Liver (tissue), 9 donors: ENCODE measurements around the gene IQCK. TPM values are rescaled to one million over a fixed set of nuclear protein-coding genes. Genes with fewer than 3 reads are reported as not detected.

Experiments used
- DNase-seq: peaks from one replicate; pipeline ENCODE4 v3.0.0-alpha.2; 2017; ENCODE audit warnings: low spot score
- H3K27ac ChIP-seq, 2 donors: one replicate each; pipeline ENCODE4 v1.7.0; 2013; ENCODE audit warnings: inconsistent platforms in 2 of 2, low read length in 2 of 2, control low read depth in 1 of 2, low read depth in 1 of 2, mild to moderate bottlenecking in 1 of 2
- H3K27me3 ChIP-seq, 4 donors: one replicate each; pipeline versions ENCODE4 v1.6.1 to v1.7.0; 2013; ENCODE audit warnings: low read length in 3 of 4, inconsistent platforms in 1 of 4, mild to moderate bottlenecking in 1 of 4, moderate library complexity in 1 of 4; ENCODE audit not compliant: control insufficient read depth in 4 of 4, insufficient read depth in 4 of 4
- H3K36me3 ChIP-seq, 4 donors: one replicate each; pipeline versions ENCODE4 v1.6.1 to v1.7.0; 2013; ENCODE audit warnings: low read length in 3 of 4, mild to moderate bottlenecking in 3 of 4, low read depth in 1 of 4, moderate library complexity in 1 of 4; ENCODE audit not compliant: control insufficient read depth in 4 of 4, insufficient read depth in 3 of 4
- H3K4me1 ChIP-seq, 4 donors: one replicate each; pipeline versions ENCODE4 v1.6.1 to v1.7.0; 2013; ENCODE audit warnings: low read length in 3 of 4, mild to moderate bottlenecking in 3 of 4, moderate library complexity in 1 of 4; ENCODE audit not compliant: control insufficient read depth in 4 of 4, insufficient read depth in 4 of 4
- H3K4me3 ChIP-seq, 3 donors: one replicate each; pipeline versions ENCODE4 v1.6.1 to v1.7.0; 2013; ENCODE audit warnings: low read length in 3 of 3, control low read depth in 1 of 3, low read depth in 1 of 3, mild to moderate bottlenecking in 1 of 3
- H3K9ac ChIP-seq, 2 donors: one replicate each; pipeline ENCODE4 v1.7.0; 2013; ENCODE audit warnings: low read length in 2 of 2, mild to moderate bottlenecking in 2 of 2, moderate library complexity in 2 of 2, control low read depth in 1 of 2, low read depth in 1 of 2
- H3K9me3 ChIP-seq, 4 donors: one replicate each; pipeline versions ENCODE4 v1.6.1 to v1.7.0; 2013; ENCODE audit warnings: low read length in 3 of 4; ENCODE audit not compliant: control insufficient read depth in 4 of 4
- ATF3 ChIP-seq: IDR thresholded peaks from 2 replicates; pipeline ENCODE4 v1.6.1; 2016; ENCODE audit warnings: antibody characterized with exemption
- CTCF ChIP-seq: fragments of 150-350 bp; IDR thresholded peaks from 2 replicates; pipeline ENCODE4 v1.5.1; 2017; ENCODE audit warnings: improper control_type of control experiment, low read depth, low read length; ENCODE audit not compliant: missing input control
- EGR1 ChIP-seq, 2 donors: IDR thresholded peaks; 2 replicates each; pipeline ENCODE4 v1.6.1; 2016 to 2018; ENCODE audit warnings: antibody characterized with exemption in 2 of 2, low read depth in 2 of 2
- FOXA1 ChIP-seq: IDR thresholded peaks from 2 replicates; pipeline ENCODE4 v1.6.1; 2016; ENCODE audit warnings: antibody characterized with exemption
- FOXA2 ChIP-seq: IDR thresholded peaks from 2 replicates; pipeline ENCODE4 v1.6.1; 2016; ENCODE audit warnings: antibody characterized with exemption
- GABPA ChIP-seq, 2 donors: IDR thresholded peaks in 1 of 2; conservative IDR thresholded peaks in 1 of 2; 2 replicates each; pipeline ENCODE4 v1.6.1; 2016; ENCODE audit warnings: antibody characterized with exemption in 2 of 2, mild to moderate bottlenecking in 1 of 2, moderate library complexity in 1 of 2
- HNF4A ChIP-seq, 2 donors: conservative IDR thresholded peaks; 2 replicates each; pipeline ENCODE4 v1.6.1; 2016; ENCODE audit warnings: antibody characterized with exemption in 2 of 2, mild to moderate bottlenecking in 2 of 2
- JUND ChIP-seq, 2 donors: IDR thresholded peaks; 2 replicates each; pipeline ENCODE4 v1.6.1; 2016; ENCODE audit warnings: antibody characterized with exemption in 2 of 2
- MAX ChIP-seq: IDR thresholded peaks from 2 replicates; pipeline ENCODE4 v1.6.1; 2016; ENCODE audit warnings: antibody characterized with exemption
- NR2F2 ChIP-seq: IDR thresholded peaks from 2 replicates; pipeline ENCODE4 v1.6.1; 2016; ENCODE audit warnings: antibody characterized with exemption
- RAD21 ChIP-seq, 2 donors: IDR thresholded peaks; 2 replicates each; pipeline ENCODE4 v1.6.1; 2016; ENCODE audit warnings: antibody characterized with exemption in 2 of 2, mild to moderate bottlenecking in 2 of 2
- REST ChIP-seq: IDR thresholded peaks from 2 replicates; pipeline ENCODE4 v1.6.1; 2016; ENCODE audit warnings: antibody characterized with exemption, mild to moderate bottlenecking
- RXRA ChIP-seq, 2 donors: IDR thresholded peaks; 2 replicates each; pipeline ENCODE4 v1.6.1; 2017 to 2018; ENCODE audit warnings: antibody characterized with exemption in 2 of 2, mild to moderate bottlenecking in 1 of 2
- SP1 ChIP-seq: IDR thresholded peaks from 2 replicates; pipeline ENCODE4 v1.6.1; 2018; ENCODE audit warnings: antibody characterized with exemption, mild to moderate bottlenecking
- YY1 ChIP-seq: IDR thresholded peaks from 2 replicates; pipeline ENCODE4 v1.6.1; 2016; ENCODE audit warnings: antibody characterized with exemption, mild to moderate bottlenecking
- ZBTB33 ChIP-seq: IDR thresholded peaks from 2 replicates; pipeline ENCODE4 v1.6.1; 2016; ENCODE audit warnings: antibody characterized with exemption
- WGBS: extraction: QIAGEN DNeasy Blood & Tissue Kit; methylation state at CpG from one replicate; pipeline ENCODE4 v1.1.7; 2013; 5-methylcytosine and 5-hydroxymethylcytosine counted together
- polyA plus RNA-seq, 2 donors: library from polyadenylated mRNA; stranded (reverse) in 1 of 2; unstranded in 1 of 2; fragments of 200-250 nt in 1 of 2; fragments of >200 nt in 1 of 2; fragmentation: Nextera tagmentation in 1 of 2; extraction: Ambion mirVana in 1 of 2; gene quantifications; one replicate each; pipeline versions ENCODE4 v1.2.1 to v1.2.3, GENCODE V29; 2013 to 2015
- total RNA-seq, 2 donors: library from RNA; depleted of rRNA; stranded (reverse); fragments of >200 nt; gene quantifications; one replicate each; pipeline ENCODE4 v1.2.3, GENCODE V29; 2014
- donor health status: healthy.
- donor health status: healthy.
- donor health status: healthy.
- donor health status: healthy.
- donor health status: healthy.

The IQCK gene
- total and polyA plus RNA-seq, 4 donors = 2.1 to 4.4 (median 2.9) TPM

- Histone ChIP-seq H3K27ac (no peak overlapping the region), H3K4me1 (no peaks in the 10 kb centered on the region), H3K4me3 (no peak overlapping the region), H3K27me3 (no peaks in the 10 kb centered on the region), H3K36me3 (peaks cover 0 to 1% (median 0%) of the 10 kb centered on the region in 4 donors), H3K9ac (no peak overlapping the region), H3K9me3 (no peaks in the 10 kb centered on the region)
- TF ChIP-seq MAX (no peak), YY1 (no peak), RAD21 (IDR thresholded peaks at IDR 0.05) (no peak), ZBTB33 (no peak), JUND (IDR thresholded peaks at IDR 0.05) (no peak), SP1 (no peak), GABPA (IDR thresholded peaks at IDR 0.05 in 1 of 2, conservative IDR thresholded peaks at IDR 0.05 in 1 of 2) (no peak), HNF4A (conservative IDR thresholded peaks at IDR 0.05) (no peak), RXRA (IDR thresholded peaks at IDR 0.05) (no peak), ATF3 (no peak), EGR1 (IDR thresholded peaks at IDR 0.05; ENCODE audit: low read depth in 2 of 2) (no peak), NR2F2 (no peak), FOXA1 (no peak), FOXA2 (no peak), CTCF (no peak), REST (no peak)
- no peak for DNase-seq
- 96% methylated on average over 5 of the region's 5 CpGs for WGBS
Observed at GRCh38 chr16:19757026-19757425, 39.0 kb downstream of the IQCK start.
